HG03280 (cell line): ENCODE measurements around the gene BMI1.

Source experiments
- ATAC-seq: cut with Tn5 transposase; IDR thresholded peaks from one replicate; pipeline ENCODE4 v1.9.1; 2021; ENCODE audit warnings: mild to moderate bottlenecking, moderate library complexity; ENCODE audit not compliant: unreplicated experiment

BMI1 gene

DNA sequence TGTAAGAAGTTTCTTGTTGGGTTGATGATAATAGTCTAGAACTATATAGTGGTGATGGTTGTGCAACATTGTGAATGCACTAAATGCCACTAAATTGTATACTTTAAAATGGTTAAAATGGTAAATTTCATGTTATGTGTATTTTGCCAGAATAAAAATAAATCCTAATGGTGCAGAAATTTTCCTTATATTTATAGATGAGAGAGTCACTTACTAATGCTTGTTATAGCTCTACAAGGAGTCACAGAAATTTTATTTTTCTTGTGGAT lies 45.5 kb downstream of the BMI1 start:
- ATAC-seq, result no peak

DNA sequence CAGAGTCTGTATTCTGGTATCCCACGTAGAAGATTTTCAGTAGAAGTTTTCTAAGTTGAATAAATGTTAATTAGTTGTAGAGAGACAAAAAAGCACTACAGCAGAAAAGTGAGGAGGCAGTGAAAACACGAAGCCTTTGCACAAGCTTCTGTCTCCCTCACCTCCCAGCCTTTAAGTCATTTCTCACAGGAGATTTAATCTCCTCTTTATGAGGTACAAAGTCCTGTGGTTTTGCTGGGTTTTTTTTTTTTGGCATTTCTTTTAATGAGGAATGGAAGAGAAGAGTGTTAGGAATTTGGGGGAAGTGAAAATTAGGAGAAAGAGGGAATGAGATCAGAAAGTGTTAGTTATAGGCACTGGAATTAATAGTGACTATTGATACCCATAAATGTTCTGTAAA lies 45.9 kb downstream of the BMI1 start:
- ATAC-seq, result no peak

DNA sequence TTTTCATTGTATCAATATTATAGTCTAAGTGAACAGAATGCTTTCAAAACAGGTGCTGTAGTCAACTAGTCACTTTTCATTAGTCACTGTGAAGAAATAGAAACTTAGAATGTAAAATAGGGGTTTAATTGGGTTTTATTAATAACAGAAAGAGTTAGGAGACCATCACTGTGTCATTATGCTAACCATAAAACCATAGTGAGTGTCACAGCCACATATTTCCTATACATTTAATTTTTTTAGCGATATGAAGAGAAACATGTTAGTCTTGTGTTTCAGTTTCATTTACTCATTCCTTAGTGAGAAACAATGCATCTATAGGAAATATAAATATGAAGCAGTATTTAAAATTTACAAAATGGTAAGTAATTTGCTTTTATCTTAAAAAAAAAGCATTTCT lies 46.6 kb downstream of the BMI1 start:
- no peak for ATAC-seq

DNA sequence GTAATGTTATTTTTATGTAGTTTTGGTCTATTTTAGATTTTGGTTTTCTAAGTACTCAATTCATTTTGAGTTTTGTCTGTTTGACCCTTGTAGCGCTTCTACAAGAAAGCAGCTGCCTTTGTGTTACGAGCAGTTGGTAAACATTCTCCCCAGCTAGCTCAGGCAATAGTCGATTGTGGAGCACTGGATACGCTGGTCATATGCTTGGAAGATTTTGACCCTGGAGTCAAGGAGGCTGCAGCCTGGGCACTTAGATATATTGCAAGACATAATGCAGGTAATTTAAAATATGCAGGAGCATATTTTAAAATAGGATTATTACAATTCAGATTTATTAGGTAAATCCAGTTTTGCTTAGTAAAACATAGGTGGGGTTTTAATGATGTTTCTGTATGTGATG lies 47.5 kb downstream of the BMI1 start:
- ATAC-seq, result no peak

DNA sequence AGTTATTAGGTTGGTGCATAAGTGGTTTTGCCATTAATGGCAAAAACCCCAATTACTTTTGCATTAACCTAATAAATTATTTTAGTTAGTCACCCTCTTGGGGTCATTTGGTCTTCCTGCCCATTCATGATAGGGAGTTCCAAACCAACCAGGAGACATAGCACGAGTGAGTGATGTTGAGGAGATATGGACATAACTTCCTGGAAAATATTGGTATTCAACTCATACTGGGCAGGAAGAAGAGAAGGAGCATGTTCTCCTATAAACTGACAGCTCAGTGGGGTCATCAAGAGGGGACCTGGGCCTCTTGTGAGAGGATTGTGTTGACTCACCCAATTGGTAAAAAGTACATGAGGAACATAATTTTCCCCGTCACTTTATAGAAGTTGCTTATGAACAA lies 48.1 kb downstream of the BMI1 start:
- ATAC-seq, result no peak

DNA sequence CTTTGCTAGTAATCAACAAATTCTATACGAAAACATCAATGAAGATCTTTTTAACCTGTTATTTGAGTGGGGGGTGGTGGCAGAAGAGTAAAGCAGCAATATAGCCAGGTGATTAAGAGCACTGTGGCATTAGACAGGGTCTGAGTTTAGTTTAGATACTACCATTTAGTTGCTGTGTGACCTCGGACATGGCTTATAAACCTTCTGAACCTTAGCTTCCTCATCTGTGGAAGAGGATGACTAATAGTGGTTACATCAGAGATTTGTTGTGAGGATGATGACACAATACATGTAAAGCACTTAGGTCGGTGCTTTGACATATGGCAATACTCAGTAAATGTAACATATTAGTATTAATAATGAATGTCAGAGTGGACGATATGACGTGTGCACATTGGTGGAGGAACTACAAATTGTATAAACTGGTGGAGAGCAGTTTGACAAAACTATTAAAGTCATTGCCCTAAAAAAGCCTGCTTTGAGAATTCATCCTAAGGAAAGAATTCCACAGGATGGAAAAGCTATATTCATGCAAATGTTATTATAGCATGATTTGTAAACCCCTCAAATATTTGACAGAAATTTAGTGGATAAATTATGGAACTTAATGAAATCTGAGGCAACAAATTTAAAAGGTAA lies 48.7 kb downstream of the BMI1 start:
- ATAC-seq, result peak; percentile 59

DNA sequence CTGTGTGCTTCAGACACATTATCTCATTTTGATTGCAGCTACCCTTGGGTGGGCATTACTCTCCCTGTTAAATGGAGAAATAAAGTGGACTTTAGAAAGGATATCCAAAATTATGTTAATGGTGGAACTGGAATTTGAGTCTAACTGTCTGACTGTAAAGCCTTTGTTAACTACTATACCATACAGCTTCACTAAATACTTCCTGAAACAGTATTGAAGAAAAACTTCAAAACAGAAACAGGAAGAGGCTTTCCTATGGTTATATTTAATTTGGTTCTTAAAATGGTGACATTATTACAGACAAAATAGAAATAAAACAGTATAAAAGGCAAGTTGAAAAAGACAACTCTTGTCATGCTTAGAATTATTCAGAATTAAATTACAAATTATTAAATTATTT lies 49.4 kb downstream of the BMI1 start:
- no peak for ATAC-seq

DNA sequence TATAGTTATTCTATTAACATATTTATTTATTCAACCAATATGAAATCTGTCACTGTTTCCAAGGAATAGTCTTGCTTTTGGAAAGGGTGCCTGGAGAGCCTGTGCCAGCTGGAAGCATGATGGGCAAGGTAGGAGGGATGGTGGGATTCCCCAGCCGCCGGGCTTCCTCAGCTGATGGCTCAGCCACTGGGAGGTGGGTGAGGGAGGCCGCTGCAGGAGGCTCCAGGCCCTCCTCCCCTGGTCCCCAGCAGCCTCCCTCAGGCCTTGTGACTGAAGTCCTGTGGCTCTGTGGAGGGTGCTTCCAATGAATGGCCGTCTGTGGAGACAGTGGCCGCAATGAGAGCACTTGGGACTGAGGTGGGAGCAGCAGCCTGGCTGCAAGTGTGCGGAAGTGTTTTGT lies 51.4 kb downstream of the BMI1 start:
- no peak for ATAC-seq

DNA sequence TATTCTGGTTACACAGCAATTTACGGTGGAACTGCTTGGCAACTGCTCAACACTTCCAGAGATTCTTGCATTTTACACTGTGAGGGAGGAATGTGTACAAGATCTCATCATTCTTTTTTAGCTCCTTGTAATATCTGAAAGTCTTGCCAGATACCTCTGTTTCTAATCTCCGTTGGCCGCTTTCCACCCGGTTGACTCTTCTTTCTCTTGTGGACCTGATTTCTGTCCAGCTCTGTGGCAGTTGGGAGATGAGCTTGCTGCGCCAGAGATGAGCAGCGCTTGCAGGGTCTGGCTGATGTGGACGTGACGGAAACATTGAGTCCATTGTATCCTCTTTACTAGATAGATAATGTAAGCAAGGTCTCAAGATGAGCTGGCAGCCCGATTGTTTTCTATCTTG lies 52.0 kb downstream of the BMI1 start:
- ATAC-seq, result no peak

DNA sequence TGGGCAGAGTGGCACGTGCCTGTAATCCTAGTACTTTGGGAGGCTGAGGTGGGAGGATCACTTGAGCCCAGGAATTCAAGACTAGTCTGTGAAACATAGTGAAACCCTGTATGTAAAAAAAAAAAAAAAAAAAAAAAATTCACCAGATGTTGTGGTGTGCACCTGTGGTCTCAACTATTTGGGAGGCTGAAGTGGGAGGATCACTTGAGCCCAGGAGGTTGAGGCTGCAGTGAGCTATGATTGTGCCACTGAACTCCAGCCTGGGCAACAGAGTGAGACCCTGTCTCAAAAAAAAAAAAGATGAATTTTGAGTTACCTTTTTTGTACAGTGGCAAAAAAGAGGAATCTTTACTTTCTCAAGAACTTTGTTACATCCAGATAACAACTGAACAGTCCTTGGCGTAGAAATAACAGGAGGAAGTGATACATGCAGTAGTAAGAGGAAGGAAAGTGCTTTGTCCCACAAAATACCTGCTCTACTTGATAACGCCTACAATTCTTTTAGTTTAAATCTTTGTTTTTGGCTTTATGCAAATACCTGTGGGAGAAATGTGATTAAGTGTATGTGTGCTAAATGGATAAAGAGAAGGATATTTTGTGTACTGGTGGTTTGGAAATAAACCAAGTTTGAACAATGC lies 53.7 kb downstream of the BMI1 start:
- no peak for ATAC-seq

DNA sequence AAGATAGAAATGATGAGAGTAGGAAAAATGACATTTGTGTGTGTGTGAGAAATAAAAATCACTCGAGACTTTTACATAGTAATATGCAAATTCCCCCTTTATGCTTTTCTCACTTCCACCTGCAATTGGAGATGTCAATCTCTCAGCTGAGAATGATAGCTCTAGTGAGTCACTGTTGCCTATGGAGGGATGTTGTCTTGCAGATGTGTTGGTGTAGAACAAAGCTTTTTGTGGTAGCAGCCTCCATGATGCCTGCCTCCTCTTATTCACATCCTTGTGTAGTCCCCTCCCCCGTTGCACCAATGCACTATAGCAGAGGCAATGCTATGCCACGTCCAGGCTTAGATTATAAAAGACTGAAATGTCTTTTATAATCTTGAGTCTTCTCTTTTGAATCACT lies 58.2 kb downstream of the BMI1 start:
- ATAC-seq, result peak; percentile 69
